NCI-H510A (cell line): ENCODE measurements around the gene ABCB6.
"Not testable (repeated sequence)": the region's sequence is repeated elsewhere in the genome, so short reads cannot be mapped to it uniquely, and the experiment has no call there.

Experiments used
- DNase-seq: peaks from one replicate; lab custom pipeline; 2025; lab: John Stamatoyannopoulos, UW

ABCB6 gene

DNA sequence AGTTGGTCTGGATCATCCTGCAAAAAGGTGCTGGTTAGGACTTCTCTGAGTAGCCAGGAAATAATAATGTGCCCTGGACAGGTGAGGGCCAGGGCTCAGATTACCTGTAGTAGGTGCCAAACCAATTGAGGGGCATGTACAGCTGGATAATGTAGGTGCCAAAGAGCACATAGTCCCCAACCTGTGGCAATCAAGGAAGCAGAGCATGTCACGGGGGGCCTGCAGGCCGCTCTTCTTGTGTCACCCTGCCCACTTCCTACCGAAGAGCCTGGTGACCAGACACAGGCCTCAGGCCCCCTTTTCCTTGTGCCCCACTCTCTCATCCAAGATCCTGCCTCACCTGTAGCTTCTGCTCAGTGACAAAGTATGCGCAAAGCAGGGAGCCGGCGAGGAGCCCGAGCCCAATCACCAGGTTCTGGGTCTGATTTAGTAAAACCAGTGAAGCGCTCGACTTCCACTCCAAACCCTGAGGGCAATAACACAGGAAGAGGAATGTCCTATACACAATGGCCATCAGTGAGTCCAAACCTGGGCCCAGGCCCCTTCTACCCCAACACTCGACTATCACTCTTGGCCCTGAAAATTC lies 5.2 kb downstream of the ABCB6 start:
- no peak for DNase-seq

DNA sequence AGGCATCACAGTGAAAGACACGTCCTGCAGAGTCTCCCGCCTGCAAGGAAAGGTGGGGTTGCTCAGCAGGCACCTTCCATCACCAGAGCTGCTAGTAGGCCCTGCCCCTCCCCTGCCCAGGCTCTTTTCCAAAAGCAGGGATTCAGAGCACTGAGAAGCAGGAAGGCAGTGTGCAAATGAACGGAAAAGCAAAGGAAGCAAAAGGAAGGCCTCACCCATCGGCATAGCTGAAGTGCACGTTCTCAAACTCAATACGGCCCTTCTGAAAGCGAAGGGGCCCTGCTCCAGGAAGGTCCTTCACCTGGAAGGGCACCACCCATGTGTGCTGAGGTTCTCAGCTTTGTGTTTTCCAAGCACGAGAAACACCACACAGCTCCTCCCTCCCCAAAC lies 5.7 kb downstream of the ABCB6 start:
- DNase-seq: no peak

- no peak for DNase-seq
These were observed 7.8 kb downstream of the ABCB6 start for GRCh38 chr2:219210886-219211362.

GRCh38 chr2:219210196-219210885 lies 8.4 kb downstream of the ABCB6 start:
- no peak for DNase-seq

DNA sequence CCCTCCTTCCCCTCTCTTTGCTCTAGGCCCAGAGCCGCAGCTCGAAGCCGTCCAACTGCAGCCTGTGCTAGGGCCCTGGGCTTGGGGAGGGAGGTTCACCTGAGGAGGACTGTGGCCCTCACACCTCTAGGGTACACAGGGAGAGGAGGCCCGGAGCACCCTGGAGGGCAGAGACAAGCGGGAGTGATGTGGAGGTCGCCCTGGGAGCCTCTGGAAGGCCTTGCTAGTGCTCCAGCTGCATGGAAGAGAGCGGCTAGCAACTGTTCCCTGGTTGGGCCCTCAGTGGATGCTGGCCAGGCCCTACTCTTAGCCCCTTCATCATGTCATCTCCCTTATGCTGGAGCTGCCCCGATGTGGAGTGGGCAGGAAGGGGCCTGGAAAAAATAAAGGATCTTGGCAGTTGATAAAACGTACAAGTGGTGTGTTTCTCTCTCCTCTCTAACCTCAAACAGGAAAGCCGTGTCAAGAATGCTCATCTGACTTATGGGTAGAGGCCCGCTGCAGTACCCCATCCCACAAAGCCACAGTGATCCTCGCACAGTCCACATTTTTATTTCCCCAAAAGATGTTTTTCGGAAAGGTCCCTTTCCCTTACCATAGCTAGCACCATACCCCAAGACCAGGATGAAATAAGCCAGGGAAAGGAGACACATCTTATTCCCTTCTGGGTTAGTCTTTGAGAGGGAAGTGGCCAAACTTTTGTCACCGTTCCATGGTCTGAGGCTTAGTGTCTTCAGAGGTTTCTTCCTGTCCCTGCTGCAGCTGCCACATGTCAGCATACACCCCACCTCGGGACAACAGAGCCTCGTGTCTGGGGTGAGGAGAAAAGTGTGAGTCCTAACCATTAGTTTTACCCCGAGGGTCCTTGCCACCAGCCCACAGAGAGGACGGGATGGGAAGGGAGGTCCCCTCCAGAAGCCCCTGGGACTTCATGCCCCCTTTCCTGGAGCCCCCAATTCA lies 9.2 kb downstream of the ABCB6 start:
- no peak for DNase-seq

DNA sequence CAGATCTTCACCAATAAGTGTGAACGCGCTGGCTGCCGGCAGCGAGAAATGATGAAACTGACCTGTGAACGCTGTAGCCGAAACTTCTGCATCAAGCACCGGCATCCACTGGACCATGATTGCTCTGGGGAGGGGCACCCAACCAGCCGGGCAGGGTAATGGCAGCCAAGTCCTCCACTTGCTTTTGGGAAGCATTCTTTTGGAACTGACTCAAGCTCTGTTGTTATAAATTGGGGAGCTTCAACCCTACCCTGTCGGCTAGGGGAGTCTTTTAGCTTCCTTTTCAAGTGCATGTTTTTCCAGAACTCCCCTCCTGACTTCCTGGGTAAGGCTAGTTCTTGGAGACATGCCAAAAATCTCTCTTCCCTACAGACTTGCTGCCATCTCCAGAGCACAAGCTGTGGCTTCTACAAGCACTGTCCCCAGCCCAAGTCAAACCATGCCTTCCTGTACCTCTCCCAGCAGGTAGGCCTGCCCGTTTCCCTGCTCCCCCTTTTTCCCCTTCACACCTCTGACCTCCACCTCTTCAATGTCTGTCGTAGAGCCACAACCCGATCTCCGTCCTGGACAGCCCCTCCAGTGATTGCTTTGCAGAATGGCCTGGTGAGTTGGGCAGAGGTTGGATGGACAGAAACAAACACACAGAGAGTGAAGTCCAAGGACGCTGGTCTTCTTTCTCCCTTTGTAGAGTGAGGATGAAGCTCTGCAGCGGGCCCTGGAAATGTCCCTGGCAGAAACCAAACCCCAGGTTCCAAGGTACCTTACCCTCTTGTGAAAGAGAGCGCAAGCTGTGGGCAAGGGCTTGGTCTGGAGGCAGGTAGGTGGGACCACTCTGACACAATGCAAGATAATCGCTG lies 10.6 kb downstream of the ABCB6 start:
- DNase-seq: peak; percentile 20

GRCh38 chr2:219207134-219207883 lies 11.4 kb downstream of the ABCB6 start:
- DNase-seq: no peak

DNA sequence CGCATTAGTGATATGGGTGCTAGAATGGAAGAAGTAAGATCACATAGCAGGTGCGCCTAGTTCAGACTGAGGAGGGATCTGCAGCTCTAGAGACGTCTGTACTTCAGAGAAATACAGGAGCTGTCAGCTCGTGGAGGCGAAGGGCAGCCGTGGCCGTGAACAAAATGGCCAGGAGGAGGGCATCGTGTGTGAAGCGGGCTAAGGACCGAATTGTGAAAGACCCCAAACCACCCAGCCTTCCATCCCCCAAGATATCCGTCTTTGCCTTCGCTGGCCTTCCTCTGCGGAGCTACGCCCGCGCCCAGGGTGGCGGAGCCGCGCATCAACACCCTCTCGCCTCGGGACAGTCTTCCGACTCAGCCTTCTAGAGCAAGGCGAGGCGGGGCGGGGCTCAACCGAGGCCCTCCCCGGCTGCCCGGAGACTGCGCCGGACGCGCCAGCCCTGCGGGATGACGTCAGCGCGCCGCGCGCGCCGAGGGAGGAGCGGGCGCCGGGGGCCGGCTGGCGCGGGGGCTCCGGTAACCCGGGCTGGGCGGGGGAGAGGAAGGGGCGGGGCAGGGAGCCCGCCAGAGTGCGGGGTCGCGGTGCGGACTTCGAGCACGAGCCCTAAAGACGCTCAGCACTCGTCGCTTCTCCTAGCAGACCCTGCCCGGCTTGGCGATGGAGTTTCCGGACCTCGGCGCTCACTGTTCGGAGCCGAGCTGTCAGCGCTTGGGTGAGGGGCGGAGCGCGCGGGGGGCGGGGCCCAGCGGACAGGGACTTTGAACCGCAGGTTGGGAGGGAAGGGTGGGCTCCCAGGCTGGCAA lies 12.2 kb downstream of the ABCB6 start, which contains the start of gene ZFAND2B:
ZFAND2B (plus strand) TSS at position 455 of the 806 bp plus-strand sequence; CDS start at position 661, 206 bp downstream.
- DNase-seq: peak; percentile 90

DNA sequence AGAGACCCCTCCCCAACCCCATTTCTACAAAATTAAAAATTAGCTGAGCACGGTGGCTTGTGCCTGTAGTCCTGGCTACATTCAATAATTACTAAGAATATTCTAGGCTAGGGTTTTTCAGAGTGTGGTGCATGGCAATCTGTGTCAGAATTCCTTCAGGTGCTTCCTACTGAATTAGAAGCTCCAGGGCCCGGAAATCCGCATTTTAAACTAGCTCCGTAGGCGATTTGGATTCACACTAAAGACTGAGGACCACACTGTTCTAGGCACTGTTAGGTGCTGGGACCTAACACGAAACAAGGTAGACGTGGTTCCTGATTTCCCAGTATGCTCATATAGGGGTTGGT lies 12.8 kb downstream of the ABCB6 start:
- no peak for DNase-seq

- DNase-seq: no peak
These were observed 13.6 kb downstream of the ABCB6 start for GRCh38 chr2:219205165-219205538.

- no peak for DNase-seq
These were observed 14.2 kb downstream of the ABCB6 start for GRCh38 chr2:219204425-219205164.

- DNase-seq: not testable (repeated sequence)
These were observed 17.4 kb downstream of the ABCB6 start for GRCh38 chr2:219201331-219201730.

DNA sequence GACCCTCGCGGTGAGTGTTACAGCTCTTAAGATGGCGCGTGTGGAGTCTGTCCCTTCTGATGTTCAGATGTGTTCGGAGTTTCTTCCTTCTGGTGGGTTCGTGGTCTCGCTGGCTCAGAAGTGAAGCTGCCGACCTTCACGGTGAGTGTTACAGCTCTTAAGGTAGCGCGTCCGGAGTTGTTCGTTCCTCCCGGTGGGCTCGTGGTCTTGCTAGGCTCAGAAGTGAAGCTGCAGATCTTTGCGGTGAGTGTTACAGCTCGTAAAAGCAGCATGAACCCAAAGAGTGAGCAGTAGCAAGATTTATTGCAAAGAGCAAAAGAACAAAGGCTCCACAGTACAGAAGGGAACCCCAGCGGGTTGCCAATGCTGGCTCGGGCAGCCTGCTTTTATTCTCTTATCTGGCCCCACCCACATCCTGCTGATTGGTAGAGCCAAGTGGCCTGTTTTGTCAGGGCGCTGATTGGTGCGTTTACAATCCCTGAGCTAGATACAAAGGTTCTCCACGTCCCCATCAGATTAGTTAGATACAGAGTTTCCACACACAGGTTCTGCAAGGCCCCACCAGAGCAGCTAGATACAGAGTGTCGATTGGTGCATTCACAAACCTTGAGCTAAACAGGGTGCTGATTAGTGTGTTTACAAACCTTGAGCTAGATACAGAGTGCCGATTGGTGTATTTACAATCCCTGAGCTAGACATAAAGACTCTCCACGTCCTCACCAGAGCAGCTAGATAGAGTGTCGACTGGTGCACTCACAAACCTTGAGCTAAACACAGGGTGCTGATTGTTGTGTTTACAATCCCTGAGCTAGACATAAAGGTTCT lies 18.0 kb downstream of the ABCB6 start:
- not testable (repeated sequence) for DNase-seq

- no peak for DNase-seq
These were observed 19.1 kb downstream of the ABCB6 start for GRCh38 chr2:219199470-219200211.

GRCh38 chr2:219198974-219199373 lies 19.8 kb downstream of the ABCB6 start:
- no peak for DNase-seq

- DNase-seq: no peak
These were observed 21.4 kb downstream of the ABCB6 start for GRCh38 chr2:219197388-219197787.

DNA sequence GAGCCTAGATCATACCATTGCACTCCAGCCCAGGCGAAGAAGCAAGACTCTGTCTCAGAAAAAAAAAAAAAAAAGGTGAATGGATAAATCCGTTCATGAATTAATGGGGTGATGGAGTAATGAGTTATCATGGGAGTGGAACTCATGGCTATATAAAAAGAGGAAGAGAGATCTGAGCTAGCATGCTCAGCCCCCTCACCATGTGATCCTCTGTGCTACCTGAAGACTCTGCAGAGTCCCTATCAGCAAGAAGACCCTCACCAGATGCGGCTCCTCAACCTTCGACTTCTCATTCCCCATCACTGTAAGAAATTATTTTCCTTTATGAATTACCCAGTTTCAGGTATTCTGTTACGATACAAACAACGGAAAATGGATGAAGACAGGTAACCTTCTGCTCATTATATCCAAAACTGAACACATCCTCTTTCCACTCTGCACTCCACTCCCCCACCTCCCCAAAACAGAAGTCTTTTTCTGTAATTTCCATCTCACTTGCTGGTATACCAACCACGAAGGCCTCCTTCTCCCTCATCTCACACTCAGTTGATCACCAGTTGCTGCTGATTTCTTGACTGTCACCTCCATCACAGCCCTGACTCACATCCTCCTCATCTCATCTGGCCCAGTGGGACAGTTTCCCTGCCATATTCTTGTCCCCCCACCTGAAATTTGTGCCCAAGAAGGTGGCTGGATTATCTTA lies 31.9 kb downstream of the ABCB6 start:
- DNase-seq: no peak
